ENCODE data around the gene CGB1. TPM values are rescaled to one million over a fixed set of nuclear protein-coding genes. Genes with fewer than 3 reads are reported as not detected.

Gene CGB1
- polyA plus RNA-seq, 2 of the 4 experiments (the other 2 are of a cell fraction) = 0.13 TPM; not detected in 1

GRCh38 chr19:49056101-49056901 is 19.6 kb upstream of the CGB1 start:
- H3K4me1 ChIP-seq = peaks cover 11% of the 10 kb centered on the region
- POLR2A ChIA-PET = interaction anchor here (0.5 to 1.8 kb wide), 6 partner anchors 9 to 283 kb away, joined by 3 to 5 read pairs (median 4); partner anchors contain the start of genes GYS1 and RUVBL2
- peak; percentile 88 to 92 for ATAC-seq
- TF ChIP-seq USF2 (IDR thresholded peaks at IDR 0.05) = no peak
- TF ChIP-seq JUNB (IDR thresholded peaks at IDR 0.05) = no peak
- TF ChIP-seq ZSCAN20 (CRISPR knock-in tag; IDR thresholded peaks at IDR 0.05) = no peak
- no peak for TF ChIP-seq EHF (CRISPR knock-in tag; IDR thresholded peaks at IDR 0.05)
- TF ChIP-seq JUN (IDR thresholded peaks at IDR 0.05) = peak in 1 of 2 experiments; percentile 44; a peak in 1 of 5 replicates
- peak; percentile 15; the same call in 1 of the 3 replicates for TF ChIP-seq CTCF (IDR thresholded peaks at IDR 0.05)
- no peak for TF ChIP-seq HOXA7 (CRISPR knock-in tag; IDR thresholded peaks at IDR 0.05)
- TF ChIP-seq CBX2 (IDR thresholded peaks at IDR 0.05; ENCODE audit: borderline replicate concordance, low read depth) = no peak
- no peak for TF ChIP-seq ATOH8 (CRISPR knock-in tag; IDR thresholded peaks at IDR 0.05; ENCODE audit: low read depth)
- TF ChIP-seq REST (IDR thresholded peaks at IDR 0.05) = no peak
- no peak for TF ChIP-seq ZFP36 (IDR thresholded peaks at IDR 0.05; ENCODE audit: borderline replicate concordance, partially characterized antibody)
- no peak for TF ChIP-seq FOSB (CRISPR knock-in tag; IDR thresholded peaks at IDR 0.05)
- no peak for TF ChIP-seq CHD4 (IDR thresholded peaks at IDR 0.05; ENCODE audit: borderline replicate concordance)
- TF ChIP-seq POLR2A (IDR thresholded peaks at IDR 0.05; ENCODE audit: low read length) = peak; percentile 48; the same call in 1 of the 2 replicates
- peak; percentile 76 for TF ChIP-seq MAX (IDR thresholded peaks at IDR 0.05)
- TF ChIP-seq EHMT2 (IDR thresholded peaks at IDR 0.05; ENCODE audit: low read depth) = no peak
- TF ChIP-seq ESRRA (IDR thresholded peaks at IDR 0.05; ENCODE audit: borderline replicate concordance, low read length) = no peak
- no peak for TF ChIP-seq HMGXB4 (CRISPR knock-in tag; IDR thresholded peaks at IDR 0.05; ENCODE audit: borderline replicate concordance)
- no peak for TF ChIP-seq KDM1A (IDR thresholded peaks at IDR 0.05; ENCODE audit: low read depth)
- TF ChIP-seq POLR2AphosphoS2 (conservative IDR thresholded peaks at IDR 0.05; ENCODE audit: low read length) = no peak
- no peak for TF ChIP-seq ELK1 (IDR thresholded peaks at IDR 0.05; ENCODE audit: low read depth, low read length)
- TF ChIP-seq PBX3 (IDR thresholded peaks at IDR 0.05) = no peak
- no peak for TF ChIP-seq NPAS2 (CRISPR knock-in tag; IDR thresholded peaks at IDR 0.05; ENCODE audit: borderline replicate concordance)
- TF ChIP-seq RARB (CRISPR knock-in tag; IDR thresholded peaks at IDR 0.05) = no peak
- peak; percentile 80 for TF ChIP-seq E2F6 (IDR thresholded peaks at IDR 0.05; ENCODE audit: borderline replicate concordance, low read depth)
- TF ChIP-seq HOXB13 (CRISPR knock-in tag; IDR thresholded peaks at IDR 0.05; ENCODE audit: low read depth) = no peak

More at GRCh38 chr19:49056101-49056901, 19.6 kb upstream of the CGB1 start:
- Histone ChIP-seq H3K9me3 (no peaks in the 10 kb centered on the region), H3K4me3 (peak overlapping the region; percentile 54), H3K4me2 (peak overlapping the region; percentile 85), H3K27ac (peak overlapping the region; percentile 64 to 87)
- peak; percentile 64 to 92 for DNase-seq (ENCODE audit: low read depth in 1 of 2, low spot score in 1 of 2)
- CTCF ChIA-PET = interaction anchor here (0.6 to 7.3 kb wide), 22 partner anchors 9 to 269 kb away, joined by 3 to 96 read pairs (median 6); partner anchors contain the start of genes GYS1, KCNA7, NTF4 and RUVBL2
- peak; percentile 36 for FAIRE-seq
- 16% methylated on average over 29 of the region's 63 CpGs for WGBS (ENCODE audit: missing lambda C conversion rate)
